MG63 (cell line): Measurements from ENCODE around the gene HSPB3. TPM values are rescaled to one million over a fixed set of nuclear protein-coding genes. Genes with fewer than 3 reads are reported as not detected.
"Not testable (repeated sequence)": the region's sequence is repeated elsewhere in the genome, so short reads cannot be mapped to it uniquely, and the experiment has no call there.

Experiments used
- DNase-seq: peaks from one replicate; pipeline ENCODE4 v3.0.0-alpha.2; 2020
- H3K27me3 ChIP-seq: fragments of 250-450 bp; sonication (Bioruptor Pico); 2 replicates; pipeline ENCODE4 v1.5.1; 2020; ENCODE audit warnings: mild to moderate bottlenecking, moderate library complexity
- H3K36me3 ChIP-seq: fragments of 250-450 bp; sonication (Bioruptor Pico); 2 replicates; pipeline ENCODE4 v1.5.1; 2020; ENCODE audit warnings: mild to moderate bottlenecking, moderate library complexity
- H3K4me3 ChIP-seq: fragments of 250-450 bp; sonication (Bioruptor Pico); 2 replicates; pipeline ENCODE4 v1.5.1; 2020; ENCODE audit warnings: mild to moderate bottlenecking, moderate library complexity
- H3K9me3 ChIP-seq: fragments of 250-450 bp; sonication (Bioruptor Pico); 2 replicates; pipeline ENCODE4 v1.5.1; 2020; ENCODE audit warnings: mild to moderate bottlenecking, moderate library complexity
- total RNA-seq: library from RNA; depleted of rRNA; stranded (reverse); fragments of >200 nt; shearing (Covaris generic); gene quantifications from 2 replicates; pipeline ENCODE4 v1.2.3, GENCODE V29; 2014; ENCODE audit warnings: low replicate concordance; rRNA removed

The HSPB3 gene
- total RNA-seq, 1 experiment from 2014 or later = 2.3 TPM

DNA sequence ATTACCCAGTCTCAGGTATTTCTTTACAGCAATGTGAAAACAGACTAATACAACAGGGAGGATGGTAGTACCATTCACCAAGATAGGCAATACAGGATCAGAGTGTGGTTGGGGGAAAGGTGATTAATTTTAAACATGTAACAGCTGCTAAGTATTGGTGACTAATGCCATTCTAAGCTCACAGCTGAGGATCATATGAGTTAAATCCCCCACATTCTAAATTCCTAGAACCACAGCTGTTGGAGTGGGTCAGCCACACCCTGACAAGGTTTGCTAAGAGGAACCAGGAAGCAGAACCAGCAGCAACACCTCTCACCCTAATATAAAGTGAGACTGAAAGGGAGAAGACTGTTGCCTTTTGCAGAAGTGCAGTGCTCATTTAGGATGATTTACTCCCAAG lies 24.8 kb downstream of the HSPB3 start:
- H3K36me3 ChIP-seq = no peaks in the 10 kb centered on the region
- H3K27me3 ChIP-seq = no peaks in the 10 kb centered on the region
- no peak for DNase-seq

DNA sequence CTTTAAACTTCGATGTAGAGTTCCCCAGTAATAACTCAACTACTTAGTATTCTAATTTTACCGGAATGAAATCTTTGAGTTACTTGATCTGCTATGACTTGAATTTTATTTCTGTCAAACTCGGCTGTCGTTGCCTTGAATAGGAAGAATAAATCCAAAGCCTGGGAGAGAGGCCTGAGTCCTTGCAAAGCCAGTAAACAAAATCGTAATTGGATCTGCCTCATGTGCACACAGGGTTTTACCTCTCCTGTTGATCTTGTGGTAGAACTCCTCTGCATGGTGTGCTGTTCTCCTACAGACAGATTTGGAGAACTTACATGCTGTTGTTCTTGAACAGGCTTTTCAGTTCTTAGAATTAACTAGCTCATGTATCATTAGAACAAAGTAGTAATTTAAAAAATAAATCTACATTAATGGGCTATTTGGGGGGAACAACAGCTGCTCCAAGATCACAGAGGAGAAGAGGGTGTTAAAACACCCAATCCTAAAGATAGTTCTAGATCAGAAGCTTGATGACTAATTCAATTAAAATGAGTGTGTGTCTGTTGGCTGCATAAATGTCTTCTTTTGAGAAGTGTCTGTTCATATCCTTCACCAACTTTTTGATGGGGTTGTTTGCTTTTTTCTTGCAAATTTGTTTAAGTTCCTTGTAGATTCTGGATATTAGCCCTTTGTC lies 28.9 kb downstream of the HSPB3 start:
- no peak for DNase-seq
- no peaks in the 10 kb centered on the region for H3K36me3 ChIP-seq
- no peaks in the 10 kb centered on the region for H3K27me3 ChIP-seq
- H3K4me3 ChIP-seq = no peak overlapping the region
- H3K9me3 ChIP-seq = no peaks in the 10 kb centered on the region

More for the DNA sequence above, 24.8 kb downstream of the HSPB3 start:
- no peak overlapping the region for H3K4me3 ChIP-seq
- no peaks in the 10 kb centered on the region for H3K9me3 ChIP-seq

DNA sequence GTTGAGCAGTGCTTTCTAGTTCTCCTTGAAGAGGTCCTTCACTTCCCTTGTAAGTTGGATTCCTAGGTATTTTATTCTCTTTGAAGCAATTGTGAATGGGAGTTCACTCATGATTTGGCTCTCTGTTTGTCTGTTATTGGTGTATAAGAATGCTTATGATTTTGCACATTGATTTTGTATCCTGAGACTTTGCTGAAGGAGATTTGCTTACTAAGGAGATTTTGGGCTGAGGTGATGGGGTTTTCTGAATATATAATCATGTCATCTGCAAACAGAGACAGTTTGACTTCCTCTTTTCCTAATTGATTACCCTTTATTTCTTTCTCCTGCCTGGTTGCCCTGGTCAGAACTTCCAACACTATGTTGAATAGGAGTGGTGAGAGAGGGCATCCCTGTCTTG lies 30.2 kb downstream of the HSPB3 start:
- not testable (repeated sequence) for H3K36me3 ChIP-seq, H3K4me3 ChIP-seq, H3K27me3 ChIP-seq, DNase-seq, H3K9me3 ChIP-seq

DNA sequence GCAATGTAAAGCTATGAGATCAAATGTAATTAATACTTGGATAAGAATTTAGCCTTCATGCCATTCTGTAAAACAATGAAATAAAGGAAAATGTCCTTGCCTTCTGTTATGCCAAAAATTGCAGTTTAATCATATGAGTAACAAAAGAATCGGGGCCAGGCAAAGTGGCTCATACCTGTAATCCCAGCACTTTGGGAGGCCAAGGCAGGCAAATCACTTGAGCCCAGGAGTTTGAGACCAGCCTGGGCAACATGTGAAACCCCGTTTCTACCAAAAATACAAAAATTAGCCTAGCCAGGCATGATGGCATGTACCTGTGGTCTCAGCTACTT lies 34.1 kb downstream of the HSPB3 start:
- not testable (repeated sequence) for H3K9me3 ChIP-seq, H3K4me3 ChIP-seq, H3K36me3 ChIP-seq, H3K27me3 ChIP-seq, DNase-seq

DNA sequence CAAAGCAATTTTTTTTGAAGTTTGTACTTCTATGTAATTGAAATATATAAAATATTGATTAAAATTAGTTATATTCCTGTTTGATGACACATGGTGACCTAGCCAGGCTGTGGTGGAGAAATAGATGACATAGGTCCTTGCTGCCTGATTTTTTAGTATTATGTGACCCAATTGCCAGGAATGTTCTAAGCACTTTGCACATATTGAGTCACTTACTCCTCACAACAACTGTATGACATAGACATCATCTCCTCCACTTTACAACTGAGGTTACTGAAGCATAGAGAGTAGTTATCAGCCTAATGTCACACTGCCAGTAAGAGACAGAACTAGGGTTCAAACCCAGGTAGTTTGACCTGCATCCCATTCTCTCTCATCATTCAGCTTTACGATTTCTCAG lies 35.8 kb downstream of the HSPB3 start:
- H3K9me3 ChIP-seq = no peaks in the 10 kb centered on the region
- no peak for DNase-seq
- no peaks in the 10 kb centered on the region for H3K27me3 ChIP-seq
- no peaks in the 10 kb centered on the region for H3K36me3 ChIP-seq
- no peak overlapping the region for H3K4me3 ChIP-seq

DNA sequence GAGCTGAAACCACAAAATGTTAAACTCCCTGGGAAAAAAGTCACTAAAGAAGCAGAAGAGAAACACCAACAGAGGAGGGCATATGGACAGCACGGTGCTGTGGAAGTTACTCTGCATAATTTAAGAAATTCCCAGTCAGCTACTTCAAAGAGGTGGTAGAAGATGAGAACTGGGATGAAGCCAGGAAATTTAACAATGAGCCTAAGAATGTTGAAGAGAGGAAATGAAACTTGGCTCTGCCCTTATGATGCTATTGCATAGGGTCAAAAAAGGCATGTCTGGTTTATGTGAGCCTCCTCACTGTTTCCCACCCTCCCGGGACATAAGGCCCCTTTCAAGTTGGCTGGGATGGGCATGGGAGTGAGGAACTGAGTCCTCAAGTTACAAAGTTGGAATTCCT lies 36.7 kb downstream of the HSPB3 start:
- Histone ChIP-seq H3K27me3 (no peaks in the 10 kb centered on the region), H3K36me3 (no peaks in the 10 kb centered on the region), H3K9me3 (no peaks in the 10 kb centered on the region), H3K4me3 (no peak overlapping the region)
- no peak for DNase-seq

DNA sequence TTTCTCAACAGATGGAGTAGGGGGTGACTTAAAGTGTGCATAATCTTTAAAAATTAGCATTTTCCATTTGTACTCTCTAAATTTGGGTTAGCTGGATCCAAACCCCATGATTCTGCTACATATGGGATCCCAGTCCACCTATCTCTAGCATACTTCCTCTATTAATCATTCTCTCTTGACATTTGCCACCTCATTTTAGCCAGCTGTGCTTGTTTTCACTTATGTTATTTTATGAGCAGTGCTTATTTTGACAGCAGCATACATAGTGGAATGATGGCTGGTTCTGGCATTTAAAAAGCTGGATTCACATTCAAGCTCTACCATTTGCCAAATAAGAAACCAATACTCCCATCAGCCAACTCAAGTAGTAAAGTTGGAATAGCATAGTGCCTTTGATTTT lies 39.5 kb downstream of the HSPB3 start:
- Histone ChIP-seq H3K4me3 (no peak overlapping the region), H3K9me3 (peaks cover 2% of the 10 kb centered on the region; the same call in 1 of the 2 replicates), H3K36me3 (no peaks in the 10 kb centered on the region), H3K27me3 (no peaks in the 10 kb centered on the region)
- no peak for DNase-seq

Other genes starting within 250 kb of the HSPB3 start
- gene ARL15, start 145.1 kb upstream of the HSPB3 start, total RNA-seq = 2.2 and 5.8 TPM in 2 replicates
- gene SNX18, start 62.1 kb downstream of the HSPB3 start, total RNA-seq = 40.1 and 41.3 TPM in 2 replicates